SK-N-SH (cell line): Measurements from ENCODE around the gene NPFFR2. TPM values are rescaled to one million over a fixed set of nuclear protein-coding genes. Genes with fewer than 3 reads are reported as not detected.
A peak's percentile ranks its signal among the peaks of the same experiment; 100 is the strongest.

Experiments
- CTCF ChIA-PET: fragments of 300-600, 350-600 bp; formaldehyde crosslinking; extraction: SDS; loops from one replicate; lab custom pipeline; 2021; lab: Yijun Ruan, JAX
- POLR2A ChIA-PET: fragments of 350-600 bp; sonication (Branson Sonifier 250); formaldehyde crosslinking; extraction: SDS; loops from one replicate; lab custom pipeline; 2020; ENCODE audit warnings: antibody characterized with exemption, inconsistent platforms; lab: Yijun Ruan, JAX
- DNase-seq: peaks from one replicate; pipeline ENCODE4 v3.0.0; 2012
- H2AFZ ChIP-seq: fragments of 200-600 bp; sonication (generic); 2 replicates; pipeline ENCODE4 v1.8.1; 2016; ENCODE audit warnings: antibody characterized with exemption, mild to moderate bottlenecking, low read depth
- H3F3A ChIP-seq: fragments of 200-600 bp; sonication (generic); replicated peaks from 2 replicates; pipeline ENCODE3; 2016; ENCODE audit warnings: antibody characterized with exemption, mild to moderate bottlenecking; ENCODE audit not compliant: insufficient read depth
- H3K27ac ChIP-seq, 2 experiments: fragments of 200-500 bp in 1 of 2; fragments of 200-600 bp in 1 of 2; sonication (Bioruptor generic) in 1 of 2; sonication (generic), shearing (Covaris generic) in 1 of 2; 2 replicates each; pipeline versions ENCODE4 v1.5.1 to v1.6.1; 2014 to 2016; ENCODE audit warnings: low read depth in 2 of 2, inconsistent platforms in 1 of 2, low read length in 1 of 2, mild to moderate bottlenecking in 1 of 2, mixed read lengths in 1 of 2
- H3K27me3 ChIP-seq: fragments of 200-600 bp; sonication (generic), shearing (Covaris generic); 2 replicates; pipeline ENCODE4 v1.6.1; 2016; ENCODE audit warnings: mixed run types; ENCODE audit not compliant: insufficient read depth
- H3K36me3 ChIP-seq, 2 experiments: fragments of 200-500 bp in 1 of 2; fragments of 200-600 bp in 1 of 2; sonication (Bioruptor generic) in 1 of 2; sonication (generic) in 1 of 2; replicated peaks in 1 of 2; 2 replicates each; pipeline versions ENCODE3 to v1.5.1; 2014 to 2016; ENCODE audit warnings: low read length in 1 of 2, mild to moderate bottlenecking in 1 of 2; ENCODE audit not compliant: insufficient read depth in 2 of 2, control insufficient read depth in 1 of 2
- H3K4me1 ChIP-seq, 2 experiments: fragments of 200-500 bp in 1 of 2; fragments of 200-600 bp in 1 of 2; sonication (Bioruptor generic) in 1 of 2; sonication (generic), shearing (Covaris generic) in 1 of 2; 2 replicates each; pipeline versions ENCODE4 v1.5.1 to v1.6.1; 2014 to 2016; ENCODE audit warnings: low read depth in 1 of 2, low read length in 1 of 2, mixed run types in 1 of 2; ENCODE audit not compliant: insufficient read depth in 2 of 2, control insufficient read depth in 1 of 2
- H3K4me2 ChIP-seq: fragments of 200-600 bp; sonication (generic), shearing (Covaris generic); 2 replicates; pipeline ENCODE4 v1.6.1; 2017; ENCODE audit warnings: mixed run types
- H3K4me3 ChIP-seq, 2 experiments: fragments of 200-500 bp in 1 of 2; fragments of 200-600 bp in 1 of 2; sonication (Bioruptor generic) in 1 of 2; sonication (generic), shearing (Covaris generic) in 1 of 2; 2 replicates each; pipeline versions ENCODE4 v1.5.1 to v1.8.1; 2014 to 2016; ENCODE audit warnings: low read depth in 2 of 2, inconsistent platforms in 1 of 2, low read length in 1 of 2, mild to moderate bottlenecking in 1 of 2, mixed read lengths in 1 of 2, moderate library complexity in 1 of 2
- H3K79me2 ChIP-seq: fragments of 200-600 bp; sonication (generic); 2 replicates; pipeline ENCODE4 v1.8.1; 2017; ENCODE audit warnings: mild to moderate bottlenecking; ENCODE audit not compliant: insufficient read depth
- H3K9ac ChIP-seq: fragments of 200-600 bp; sonication (generic); 2 replicates; pipeline ENCODE4 v1.6.1; 2017; ENCODE audit warnings: mixed run types
- H3K9me2 ChIP-seq: fragments of 200-600 bp; sonication (generic); 2 replicates; pipeline ENCODE4 v1.6.1; 2017; ENCODE audit warnings: mixed run types
- H3K9me3 ChIP-seq: fragments of 200-600 bp; sonication (generic); 2 replicates; pipeline ENCODE4 v1.6.1; 2017; ENCODE audit warnings: mixed run types, mild to moderate bottlenecking, moderate library complexity
- H4K20me1 ChIP-seq: fragments of 200-600 bp; sonication (generic); 2 replicates; pipeline ENCODE4 v1.6.1; 2017; ENCODE audit warnings: mild to moderate bottlenecking, mixed run types; ENCODE audit not compliant: insufficient read depth
- ELF1 ChIP-seq: IDR thresholded peaks from 2 replicates; pipeline ENCODE4 v1.4.0; 2012
- EZH2phosphoT487 ChIP-seq: fragments of 200-600 bp; sonication (generic); IDR thresholded peaks from 2 replicates; pipeline ENCODE4 v1.6.1; 2017; ENCODE audit warnings: low read depth, mixed run types, mild to moderate bottlenecking, antibody characterized with exemption, moderate library complexity, borderline replicate concordance
- GATA2 ChIP-seq: sonication (generic); formaldehyde crosslinking; IDR thresholded peaks from 2 replicates; pipeline ENCODE4 v1.5.0; 2020; ENCODE audit warnings: mild to moderate bottlenecking, missing genetic modification reagents
- IRF3 ChIP-seq: fragments of 150-350 bp; IDR thresholded peaks from 2 replicates; pipeline ENCODE4 v1.6.1; 2016; ENCODE audit warnings: mild to moderate bottlenecking, low read depth, low read length
- MXI1 ChIP-seq: IDR thresholded peaks from 2 replicates; pipeline ENCODE4 v1.6.1; 2012; ENCODE audit warnings: mild to moderate bottlenecking, low read depth, low read length, improper control_type of control experiment
- NFIC ChIP-seq: IDR thresholded peaks from 2 replicates; pipeline ENCODE4 v1.4.0; 2012; ENCODE audit warnings: borderline replicate concordance
- RCOR1 ChIP-seq: fragments of 150-350 bp; IDR thresholded peaks from 2 replicates; pipeline ENCODE4 v1.6.1; 2017; ENCODE audit warnings: antibody characterized with exemption, low read length
- RFX5 ChIP-seq: IDR thresholded peaks from 2 replicates; pipeline ENCODE4 v1.6.1; 2012; ENCODE audit warnings: mild to moderate bottlenecking, improper control_type of control experiment, low read length
- SIN3A ChIP-seq: IDR thresholded peaks from 2 replicates; pipeline ENCODE4 v1.6.1; 2012; ENCODE audit warnings: low read depth, mild to moderate bottlenecking, low read length, moderate library complexity, borderline replicate concordance
- TAF1 ChIP-seq: IDR thresholded peaks from 2 replicates; pipeline ENCODE4 v1.6.1; 2012; ENCODE audit warnings: low read depth, mild to moderate bottlenecking, low read length, moderate library complexity, borderline replicate concordance
- TCF12 ChIP-seq: IDR thresholded peaks from 2 replicates; pipeline ENCODE4 v1.4.0; 2012
- YY1 ChIP-seq: IDR thresholded peaks from 2 replicates; pipeline ENCODE4 v1.4.0; 2012; ENCODE audit warnings: low read depth, mild to moderate bottlenecking
- WGBS: methylation state at CpG from one replicate; pipeline ENCODE4 v1.1.6; 2017; ENCODE audit warnings: low lambda C conversion rate; 5-methylcytosine and 5-hydroxymethylcytosine counted together
- polyA plus RNA-seq, 3 experiments: library from polyadenylated mRNA; depleted of rRNA; stranded (reverse); fragments of >200 nt; gene quantifications; 2 replicates each; pipeline ENCODE4 v1.2.3, GENCODE V29; 2012

NPFFR2 gene
- polyA plus RNA-seq (2012; rRNA removed), result 6.2 and 7.8 TPM in 2 replicates
- polyA plus RNA-seq (2012; cell fraction: cytosol; rRNA removed), result 8.3 and 9.5 TPM in 2 replicates
- 1.3 and 2.9 TPM in 2 replicates for polyA plus RNA-seq (2012; cell fraction: nucleus; rRNA removed)

GRCh38 chr4:72031868-72032608 lies at the start of gene NPFFR2:
Gene NPFFR2 (plus strand): TSS chr4:72032000. CDS start chr4:72128592, 96,592 bp downstream.
- no peaks in the 10 kb centered on the region for H3K9me2 ChIP-seq
- no peaks in the 10 kb centered on the region for H3F3A ChIP-seq
- no peaks in the 10 kb centered on the region for H3K36me3 ChIP-seq
- POLR2A ChIA-PET, result no interaction called here
- H2AFZ ChIP-seq, result peak within 1 kb of the TSS; percentile 37; the same call in 1 of the 2 replicates
- TF ChIP-seq ELF1, result no peak
- no peak for TF ChIP-seq GATA2 (CRISPR knock-in tag)
- 22% methylated on average over 22 of the region's 36 CpGs for WGBS
- H3K9me3 ChIP-seq, result no peaks in the 10 kb centered on the region
- H4K20me1 ChIP-seq, result no peaks in the 10 kb centered on the region
- no peaks in the 10 kb centered on the region for H3K79me2 ChIP-seq
- peak within 1 kb of the TSS; percentile 71 for H3K4me2 ChIP-seq
- peaks cover 0 to 2% of the 10 kb centered on the region in 2 experiments; a peak in 1 of 4 replicates for H3K4me1 ChIP-seq
- no peak within 1 kb of the TSS for H3K27ac ChIP-seq
- H3K9ac ChIP-seq, result no peak within 1 kb of the TSS
- DNase-seq, result peak; percentile 62
- peak within 1 kb of the TSS; percentile 43; a peak in 3 of 4 replicates for H3K4me3 ChIP-seq
- H3K27me3 ChIP-seq, result peaks cover 5% of the 10 kb centered on the region; the same call in 1 of the 2 replicates
- CTCF ChIA-PET, result interaction anchor here (0.9 to 1.2 kb wide), 3 partner anchors 8 to 15 kb away, joined by 3 read pairs; no protein-coding TSS in a partner anchor

- no peak for DNase-seq
- Histone ChIP-seq H3K9me3 (no peaks in the 10 kb centered on the region), H3K79me2 (no peaks in the 10 kb centered on the region), H3F3A (no peaks in the 10 kb centered on the region), H3K4me2 (no peak overlapping the region), H3K27ac (no peak overlapping the region), H3K36me3 (no peaks in the 10 kb centered on the region), H3K9me2 (no peaks in the 10 kb centered on the region), H3K4me3 (no peak overlapping the region), H3K27me3 (no peaks in the 10 kb centered on the region), H3K4me1 (no peaks in the 10 kb centered on the region), H3K9ac (no peak overlapping the region), H2AFZ (no peak overlapping the region), H4K20me1 (no peaks in the 10 kb centered on the region)
- WGBS, result 5% methylated on average over 2 of the region's 2 CpGs
- POLR2A ChIA-PET, result no interaction called here
- no peak for TF ChIP-seq SIN3A
- no peak for TF ChIP-seq YY1
- TF ChIP-seq RFX5, result no peak
- no peak for TF ChIP-seq EZH2phosphoT487
- TF ChIP-seq TCF12, result no peak
- TF ChIP-seq MXI1, result no peak
- TF ChIP-seq NFIC, result no peak
- no peak for TF ChIP-seq RCOR1
- no peak for TF ChIP-seq IRF3
- no peak for TF ChIP-seq TAF1
- CTCF ChIA-PET, result no interaction called here
Measured at GRCh38 chr4:71992571-71993312, 39.1 kb upstream of the NPFFR2 start.
